Measurements from ENCODE around the gene FADS3. TPM values are rescaled to one million over a fixed set of nuclear protein-coding genes. Genes with fewer than 3 reads are reported as not detected.

The FADS3 gene
- total RNA-seq, 1 donor from 2014 or later = 113 TPM

DNA sequence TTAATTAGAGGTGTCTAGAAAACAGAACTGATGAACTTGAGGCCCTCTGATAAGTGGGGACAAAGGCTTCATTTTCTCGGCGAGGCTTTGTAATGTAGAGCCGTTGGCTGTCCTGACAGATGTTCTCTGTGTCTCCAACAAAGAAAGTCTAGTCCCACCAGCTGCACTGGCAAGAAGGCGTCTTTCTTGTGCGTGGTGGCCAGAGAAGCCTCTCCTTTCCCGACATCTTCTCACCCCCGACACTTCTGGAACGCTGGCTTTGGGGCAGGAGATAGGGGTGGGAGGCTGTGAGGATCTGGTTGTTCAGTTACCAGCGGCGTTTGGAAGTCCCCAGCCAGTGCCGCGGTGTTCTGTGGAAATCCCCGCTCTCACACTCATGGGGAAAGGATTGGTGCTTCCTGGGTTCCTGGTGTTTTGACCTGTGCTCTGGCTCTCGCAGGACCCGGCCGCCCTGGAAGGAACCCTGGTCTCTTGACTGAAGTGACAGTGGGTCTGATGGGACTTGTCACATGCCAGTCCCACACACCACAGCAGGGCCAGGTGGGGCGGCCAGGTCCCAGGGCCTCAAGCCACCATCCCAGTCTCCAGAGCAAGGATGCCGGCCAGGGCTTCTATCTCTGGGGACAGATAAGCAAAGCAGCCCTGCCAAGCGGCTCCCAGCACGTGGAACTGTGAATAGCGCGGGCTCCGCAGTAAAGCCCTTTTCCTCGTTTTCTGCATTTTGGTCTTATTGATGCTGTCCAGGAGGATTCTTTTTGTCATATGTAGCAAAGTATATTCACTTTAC, 40.0 kb downstream of the FADS3 start:
- DNase-seq (ENCODE audit: missing footprints) = peak; percentile 88
- intact Hi-C loops (cut with DNase I) = loop anchor here (5.0 kb wide), 1 partner anchor 34 kb away; the partner anchor contains the start of gene FADS1
- peak; percentile 90 for ATAC-seq

DNA sequence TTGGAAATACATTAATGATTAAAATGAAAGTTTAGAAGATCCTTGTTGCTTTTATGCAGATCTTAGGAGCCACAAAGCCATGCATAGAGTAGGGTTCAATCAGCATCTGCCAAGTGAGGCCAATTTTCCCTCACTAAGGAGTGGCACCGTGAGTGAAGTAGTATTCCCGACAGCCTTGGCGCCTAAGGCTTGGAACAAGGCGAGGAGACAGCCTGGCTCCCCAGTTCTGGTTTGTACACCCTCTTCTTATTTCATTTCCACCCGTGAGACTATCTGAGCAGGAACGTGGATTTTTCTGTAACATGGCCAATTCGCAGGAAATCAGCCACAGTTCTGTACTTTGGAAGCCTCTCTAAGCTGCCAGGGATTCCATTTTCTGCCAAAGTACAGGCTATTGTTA, 40.7 kb downstream of the FADS3 start:
- peak; percentile 11 for ATAC-seq
- peak; percentile 41 for DNase-seq (ENCODE audit: missing footprints)
- intact Hi-C loops (cut with DNase I) = loop anchor here (5.0 kb wide), 1 partner anchor 33 kb away; the partner anchor contains the start of gene FADS1

DNA sequence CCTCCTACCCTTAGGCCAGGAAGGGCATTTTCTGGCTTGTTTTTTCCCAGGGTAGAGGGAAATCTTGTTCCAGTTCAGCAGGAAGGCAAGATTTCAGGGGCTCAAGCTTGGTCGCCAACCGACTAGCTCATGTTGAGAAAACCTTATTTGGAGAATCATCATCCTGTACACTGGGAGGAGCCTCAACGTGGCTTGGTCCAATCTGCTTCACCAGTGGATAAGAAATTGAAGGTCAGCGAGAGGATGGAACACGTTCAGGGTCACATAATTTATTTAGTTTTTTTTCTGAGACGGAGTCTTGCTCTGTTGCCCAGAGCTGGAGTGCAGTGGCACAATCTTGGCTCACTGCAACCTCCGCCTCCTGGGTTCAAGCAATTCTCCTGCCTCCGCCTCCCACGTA, 42.7 kb downstream of the FADS3 start:
- intact Hi-C loops (cut with DNase I) = no loop called here
- ATAC-seq (no peak), DNase-seq (ENCODE audit: missing footprints) (peak; percentile 18)

DNA sequence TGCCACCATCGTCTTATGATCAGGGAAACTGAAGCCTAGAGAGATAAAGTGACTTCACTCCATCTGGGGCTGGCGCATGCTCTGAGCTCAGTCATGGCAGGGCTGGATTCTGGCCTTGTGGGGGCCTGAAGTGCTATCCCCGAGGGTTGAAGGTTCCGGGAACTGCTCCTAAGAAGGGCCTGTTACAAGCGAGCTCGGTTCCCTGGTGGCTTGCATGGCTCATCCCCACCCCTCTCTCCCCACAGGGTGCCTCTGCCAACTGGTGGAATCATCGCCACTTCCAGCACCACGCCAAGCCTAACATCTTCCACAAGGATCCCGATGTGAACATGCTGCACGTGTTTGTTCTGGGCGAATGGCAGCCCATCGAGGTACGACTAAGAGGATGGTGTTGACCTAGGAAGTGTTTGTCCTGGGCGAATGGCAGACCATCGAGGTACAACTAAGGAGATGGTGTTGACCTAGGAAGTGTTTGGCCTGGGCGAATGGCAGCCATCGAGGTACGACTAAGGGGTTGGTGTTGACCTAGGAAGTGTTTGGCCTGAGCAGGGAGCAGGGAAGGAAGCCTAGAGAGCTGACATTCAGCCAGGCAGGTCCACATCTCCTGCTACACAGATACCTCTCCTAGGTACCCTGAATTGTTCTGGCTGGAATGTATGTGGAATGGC, 43.3 kb downstream of the FADS3 start:
- peak; percentile 44 for DNase-seq (ENCODE audit: missing footprints)
- intact Hi-C loops (cut with DNase I) = no loop called here
- no peak for ATAC-seq

DNA sequence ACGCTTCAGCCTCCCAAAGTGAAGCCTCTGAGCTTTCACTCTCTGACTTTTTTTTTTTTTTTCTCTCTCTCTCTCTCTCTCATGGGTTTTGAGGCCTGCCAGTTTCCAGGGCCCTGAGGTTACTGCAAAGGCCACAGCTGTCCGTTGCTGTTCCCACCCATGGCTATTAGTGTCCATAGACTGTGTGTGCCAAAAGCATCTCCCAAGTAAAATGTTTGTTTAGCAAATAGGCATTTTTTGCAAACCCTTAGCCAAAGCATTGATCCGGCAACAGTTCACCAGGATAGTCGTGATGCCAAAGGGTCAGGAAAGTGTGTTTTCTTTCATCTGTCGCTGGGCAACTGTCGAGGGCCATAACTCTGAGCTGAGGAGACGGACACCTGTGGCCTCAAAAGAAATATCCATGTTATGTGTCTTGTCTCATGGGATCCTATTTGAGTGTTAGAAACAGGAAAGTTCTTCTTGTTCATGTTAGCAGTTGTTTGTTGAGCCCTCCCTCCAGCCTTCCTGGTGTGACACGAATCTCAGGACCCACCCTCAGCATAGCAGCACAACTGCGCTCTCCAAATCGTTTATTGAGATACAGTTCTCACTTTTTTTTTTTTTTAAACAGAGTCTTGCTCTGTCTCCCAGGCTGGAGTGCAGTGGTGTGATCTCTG, 44.9 kb downstream of the FADS3 start:
- DNase-seq (ENCODE audit: missing footprints) (peak; percentile 4), ATAC-seq (no peak)
- intact Hi-C loops (cut with DNase I) = no loop called here

DNA sequence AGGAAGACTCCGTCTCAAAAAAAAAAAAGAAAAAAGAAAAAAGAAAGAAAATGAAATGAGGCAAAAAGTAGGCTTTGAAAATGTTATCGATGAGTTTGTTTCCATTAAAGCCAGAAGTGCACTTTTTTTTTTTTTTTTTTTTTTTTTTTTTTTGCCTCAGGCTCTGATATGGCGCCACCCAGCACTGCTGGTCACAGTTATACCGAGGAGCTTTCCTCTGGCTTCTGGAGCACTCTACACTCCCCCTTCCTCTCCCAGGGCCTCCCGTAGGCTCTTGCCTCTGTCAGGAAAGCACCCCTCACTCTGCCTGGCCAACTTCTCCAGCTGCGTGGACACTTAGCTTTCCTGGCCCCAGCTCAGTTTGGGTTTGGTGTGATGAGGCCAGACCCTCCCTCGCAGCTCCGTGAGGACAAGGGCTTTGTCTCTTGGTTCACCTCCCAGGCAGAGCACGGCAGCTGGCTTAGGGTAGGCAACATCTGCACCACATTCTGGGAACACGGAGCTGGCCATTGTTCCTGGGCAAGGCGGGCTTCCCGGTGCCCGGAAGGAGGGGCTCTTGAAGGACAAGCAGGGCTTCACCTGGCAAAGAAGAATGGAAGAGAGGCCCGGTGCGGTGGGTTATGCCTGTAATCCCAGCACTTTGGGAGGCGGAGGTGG, 46.3 kb downstream of the FADS3 start:
- intact Hi-C loops (cut with DNase I) = no loop called here
- ATAC-seq = no peak
- peak; percentile 37 for DNase-seq (ENCODE audit: missing footprints)

DNA sequence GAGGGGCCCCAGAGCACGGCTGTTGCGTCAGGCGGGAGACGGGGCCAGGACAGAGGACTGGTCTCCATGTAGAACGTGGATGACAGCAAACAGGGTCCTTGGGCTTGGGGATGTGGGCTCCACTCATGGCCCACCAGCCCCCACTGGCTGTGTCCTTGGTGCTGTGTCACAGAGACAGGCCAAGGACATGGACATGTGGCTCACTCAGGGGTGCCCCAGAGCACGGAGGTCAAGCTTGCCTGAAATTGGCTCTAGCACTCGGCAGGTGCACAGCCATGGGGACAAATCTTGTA, 48.9 kb downstream of the FADS3 start:
- intact Hi-C loops (cut with DNase I) = no loop called here
- ATAC-seq = peak; percentile 18
- DNase-seq (ENCODE audit: missing footprints) = peak; percentile 50

DNA sequence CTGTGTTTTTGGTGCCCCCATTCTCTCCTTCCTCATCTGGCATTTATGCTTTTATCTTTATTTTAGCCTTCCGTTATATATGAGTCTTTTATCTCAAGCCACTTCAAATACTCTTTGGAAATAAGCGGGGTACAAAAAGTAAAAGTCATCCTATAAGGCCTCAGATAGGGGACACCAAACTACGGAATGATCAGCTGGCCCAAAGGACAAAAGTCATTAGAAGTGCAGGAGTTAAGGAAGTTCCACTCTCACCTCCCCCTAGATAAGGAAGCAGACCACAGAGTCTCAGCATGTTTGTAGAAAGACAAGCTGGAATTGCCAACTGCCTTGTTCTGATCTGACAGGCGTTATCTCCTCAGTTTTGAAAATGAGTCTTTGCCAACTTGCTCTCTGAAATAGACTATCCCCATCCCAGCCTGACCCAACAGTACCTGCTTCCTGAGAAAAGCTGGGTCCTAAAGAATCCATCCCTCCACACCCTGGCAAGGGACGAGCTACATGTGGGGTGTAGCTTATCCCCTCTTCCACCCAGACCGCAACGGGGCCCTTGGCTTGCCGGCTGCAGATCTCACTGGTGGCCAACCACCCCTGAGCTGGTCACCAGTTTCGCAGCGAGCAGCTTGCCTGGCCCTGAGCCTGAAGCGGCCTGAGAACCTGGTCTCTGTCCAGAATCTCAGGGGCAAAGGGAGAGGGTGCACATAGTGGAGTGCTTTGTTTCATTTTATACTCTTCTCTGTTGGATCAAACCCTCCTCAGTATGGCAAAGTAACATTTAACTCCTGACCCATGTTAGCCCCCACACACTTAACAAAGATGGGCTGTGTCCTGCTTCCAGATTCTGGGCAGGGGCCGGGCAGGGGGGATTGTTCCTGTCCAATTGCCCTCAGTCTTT, 49.5 kb downstream of the FADS3 start:
- intact Hi-C loops (cut with DNase I) = no loop called here
- ATAC-seq (peak; percentile 78), DNase-seq (ENCODE audit: missing footprints) (peak; percentile 55)

DNA sequence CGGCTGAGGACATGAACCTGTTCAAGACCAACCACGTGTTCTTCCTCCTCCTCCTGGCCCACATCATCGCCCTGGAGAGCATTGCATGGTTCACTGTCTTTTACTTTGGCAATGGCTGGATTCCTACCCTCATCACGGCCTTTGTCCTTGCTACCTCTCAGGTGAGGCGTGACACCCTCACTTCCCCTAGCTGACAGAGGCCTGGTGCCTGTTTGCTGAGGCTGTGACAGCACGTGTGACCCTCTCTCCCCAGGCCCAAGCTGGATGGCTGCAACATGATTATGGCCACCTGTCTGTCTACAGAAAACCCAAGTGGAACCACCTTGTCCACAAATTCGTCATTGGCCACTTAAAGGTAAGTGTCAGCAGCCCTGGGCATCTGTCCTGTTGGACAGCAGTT, 51.0 kb downstream of the FADS3 start:
- ATAC-seq (no peak), DNase-seq (ENCODE audit: missing footprints) (peak; percentile 43)
- intact Hi-C loops (cut with DNase I) = no loop called here

DNA sequence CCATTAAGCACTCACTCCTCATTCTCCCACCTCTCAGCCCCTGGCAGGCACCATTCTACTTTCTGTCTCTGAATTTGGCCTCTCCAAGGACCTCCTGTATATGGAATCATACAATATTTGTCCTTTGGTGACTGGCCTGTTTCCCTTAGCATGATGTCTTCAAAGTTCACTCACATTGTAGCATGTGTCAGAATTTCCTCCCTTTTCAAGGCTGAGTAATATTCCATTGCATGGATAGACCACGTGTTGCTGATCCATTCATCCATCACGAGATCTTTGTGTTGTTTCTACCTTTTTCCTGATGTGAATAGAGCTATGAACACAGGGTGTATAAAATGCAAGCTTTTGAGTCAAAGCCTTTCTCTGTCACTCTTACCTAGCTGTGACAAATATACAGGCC, 51.6 kb downstream of the FADS3 start:
- ATAC-seq = no peak

DNA sequence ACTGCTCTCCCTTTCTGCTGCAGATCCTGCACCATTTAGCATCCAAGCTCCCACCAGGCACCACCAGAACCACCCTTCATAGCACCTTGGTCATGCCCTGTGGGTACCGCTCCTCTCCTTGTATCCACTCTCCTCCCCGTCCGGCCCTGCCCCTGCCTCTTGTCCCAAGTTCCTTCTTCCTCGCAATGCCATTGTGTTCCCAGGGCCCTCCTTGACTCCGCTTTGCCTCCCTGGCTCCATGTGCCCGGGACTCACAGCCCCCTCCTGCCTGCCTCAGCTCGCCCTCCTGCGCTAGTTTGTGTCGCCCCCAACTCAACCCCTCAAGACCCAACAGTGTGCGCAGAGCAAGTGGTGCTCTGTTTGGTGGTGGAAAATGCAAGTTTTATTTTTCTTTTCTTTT, 52.4 kb downstream of the FADS3 start:
- ATAC-seq (no peak), DNase-seq (ENCODE audit: missing footprints) (peak; percentile 40)
- intact Hi-C loops (cut with DNase I) = no loop called here

More for the DNA sequence above, 51.6 kb downstream of the FADS3 start:
- no peak for DNase-seq (ENCODE audit: missing footprints)
- intact Hi-C loops (cut with DNase I) = no loop called here

DNA sequence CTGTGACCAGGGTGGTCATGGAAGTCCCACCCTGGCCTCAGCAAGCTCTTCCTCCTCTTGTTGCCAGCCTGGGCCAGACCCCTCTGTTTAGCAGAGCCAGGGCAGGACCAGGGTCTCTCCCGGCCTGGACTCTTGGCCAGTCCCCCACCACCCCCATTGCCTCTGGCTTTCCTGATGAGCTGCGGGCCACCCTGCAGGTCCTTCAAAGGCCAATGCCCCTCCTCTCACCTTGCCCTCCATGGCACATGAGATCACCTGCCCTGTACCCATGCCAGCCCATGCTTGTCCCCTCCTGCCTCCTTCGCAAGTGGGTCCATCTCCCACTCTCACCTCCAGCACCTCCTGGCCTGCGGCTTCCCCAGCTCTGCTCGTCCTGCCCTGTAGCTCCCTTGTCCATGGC, 52.8 kb downstream of the FADS3 start:
- intact Hi-C loops (cut with DNase I) = no loop called here
- ATAC-seq = no peak
- DNase-seq (ENCODE audit: missing footprints) = peak; percentile 43

DNA sequence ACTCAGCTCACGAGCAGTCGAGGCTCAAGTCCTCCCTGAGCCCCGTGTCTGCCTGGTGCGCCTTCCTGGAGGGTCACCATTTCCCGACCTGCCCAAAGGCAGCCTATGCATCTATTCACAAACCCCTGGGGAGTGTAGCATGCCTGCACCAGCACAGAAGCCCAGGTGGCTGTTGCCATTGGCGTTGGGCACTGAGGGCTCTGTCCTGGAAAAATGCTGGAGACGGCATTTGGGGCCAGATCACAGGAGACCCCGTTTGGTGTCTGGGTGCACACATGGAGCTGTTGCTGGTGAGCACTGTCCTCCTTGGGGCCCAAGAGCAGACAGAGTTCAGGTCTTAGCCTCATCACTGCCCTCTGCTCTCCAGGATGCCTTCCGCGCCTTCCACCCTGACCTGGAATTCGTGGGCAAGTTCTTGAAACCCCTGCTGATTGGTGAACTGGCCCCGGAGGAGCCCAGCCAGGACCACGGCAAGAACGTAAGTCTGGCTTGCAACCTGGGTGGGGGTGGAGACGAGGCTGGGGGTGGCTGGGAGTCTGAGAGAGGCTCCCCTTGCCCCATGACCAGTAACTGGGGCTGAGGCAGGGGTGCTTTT, 53.8 kb downstream of the FADS3 start:
- ATAC-seq = no peak
- DNase-seq (ENCODE audit: missing footprints) = peak; percentile 2
- intact Hi-C loops (cut with DNase I) = no loop called here

DNA sequence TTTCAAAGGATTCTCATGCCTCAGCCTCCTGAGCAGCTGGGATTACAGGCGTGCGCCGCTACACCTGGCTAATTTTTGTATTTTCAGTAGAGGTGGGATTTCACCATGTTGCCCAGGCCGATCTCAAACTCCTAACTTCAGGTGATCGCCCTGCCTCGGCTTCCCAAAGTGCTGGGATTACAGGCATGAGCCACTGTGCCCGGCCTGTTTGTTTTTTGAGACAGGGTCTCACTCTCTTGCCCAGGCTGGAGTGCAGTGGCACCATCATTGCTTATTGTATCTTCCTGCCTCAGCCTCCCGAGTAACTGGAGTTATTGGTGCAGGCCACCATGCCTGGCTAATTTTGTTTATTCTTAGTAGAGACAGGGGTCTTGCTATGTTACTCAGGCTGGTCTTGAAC, 55.2 kb downstream of the FADS3 start:
- DNase-seq (ENCODE audit: missing footprints) (peak; percentile 54), ATAC-seq (no peak)
- intact Hi-C loops (cut with DNase I) = no loop called here

DNA sequence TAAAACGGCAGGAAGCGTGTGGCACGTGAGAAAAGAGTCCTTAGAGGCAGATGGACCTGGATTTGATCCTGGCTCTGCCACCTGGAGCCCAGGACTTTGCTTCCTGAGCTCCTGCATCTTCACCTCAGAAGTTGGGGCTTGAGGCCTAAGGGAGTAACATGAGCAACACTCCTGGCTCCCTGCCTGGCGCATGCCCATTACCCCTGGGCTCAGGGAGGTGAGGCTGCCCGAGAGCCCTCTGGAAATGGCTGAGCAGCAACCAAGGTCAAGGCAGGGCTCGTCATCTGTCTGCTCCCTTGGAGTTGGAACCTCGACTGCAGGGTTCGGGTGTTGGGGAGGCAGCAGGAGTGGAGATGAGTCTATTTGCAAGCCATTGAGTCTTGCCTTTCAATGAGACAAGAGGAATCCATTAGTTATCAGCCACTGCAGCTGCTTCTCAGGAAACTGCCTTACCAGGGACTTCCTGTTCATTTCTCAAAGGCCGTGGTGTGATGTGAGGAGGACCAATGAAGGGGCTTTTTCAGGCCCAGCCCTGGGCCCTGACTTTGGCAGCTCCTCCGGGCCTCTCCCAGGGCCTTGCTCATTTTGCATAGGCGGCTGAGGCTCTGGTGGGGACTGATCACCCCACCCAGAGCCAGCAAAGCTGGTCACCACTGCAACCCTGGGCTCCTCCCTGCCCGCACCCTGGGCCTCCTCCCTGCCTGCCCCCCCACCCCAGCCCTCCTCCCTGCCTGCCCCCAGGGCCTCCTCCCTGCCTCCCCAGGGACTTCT, 56.9 kb downstream of the FADS3 start:
- intact Hi-C loops (cut with DNase I) = no loop called here
- ATAC-seq = peak; percentile 79

DNA sequence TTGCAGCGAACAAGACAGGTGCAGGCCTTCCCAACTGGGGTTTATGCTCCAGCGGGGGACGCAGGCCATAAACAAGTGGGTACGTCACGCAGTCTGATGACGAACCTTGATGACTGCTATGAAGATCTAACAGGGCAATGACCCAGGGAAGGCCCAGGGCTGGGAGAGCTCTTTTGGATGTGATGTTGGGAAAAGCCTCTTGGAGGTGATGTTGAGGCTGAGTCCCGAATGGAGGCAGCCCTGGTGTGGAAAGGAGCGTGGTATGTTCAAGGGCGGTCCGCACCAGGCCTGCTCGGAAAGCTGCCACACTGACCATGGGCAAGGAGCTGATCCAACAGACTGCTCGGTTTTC, 57.4 kb downstream of the FADS3 start:
- intact Hi-C loops (cut with DNase I) = no loop called here
- ATAC-seq (no peak), DNase-seq (ENCODE audit: missing footprints) (peak; percentile 1)

More for the DNA sequence above, 56.9 kb downstream of the FADS3 start:
- peak; percentile 78 for DNase-seq (ENCODE audit: missing footprints)

DNA sequence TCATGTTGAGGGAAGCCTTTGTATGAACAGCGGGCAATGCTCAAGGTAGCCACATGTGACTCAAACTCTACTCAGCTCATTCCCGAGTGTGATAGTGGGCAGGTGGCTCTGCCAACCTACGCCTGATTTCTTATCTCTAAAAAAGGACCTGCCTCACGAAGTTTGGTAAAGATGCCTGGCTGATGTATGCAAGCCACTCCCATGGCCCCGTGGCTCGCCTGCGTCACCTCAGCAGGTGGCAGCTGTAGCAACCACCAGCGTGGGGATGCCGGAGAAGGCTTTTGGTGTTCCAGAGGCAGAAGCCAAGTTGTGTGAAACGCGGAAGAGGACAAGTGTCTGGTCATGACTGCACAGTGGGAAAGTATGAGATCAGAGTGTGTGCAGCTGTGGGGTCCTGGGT, 57.9 kb downstream of the FADS3 start:
- intact Hi-C loops (cut with DNase I) = no loop called here
- DNase-seq (ENCODE audit: missing footprints) (peak; percentile 51), ATAC-seq (no peak)
